B cell (primary cell): ENCODE results near the gene SPPL2B. TPM values are rescaled to one million over a fixed set of nuclear protein-coding genes. Genes with fewer than 3 reads are reported as not detected.

Source experiments
- ATAC-seq: fragments of 200-7000 bp; cut with Tn5 transposase; one replicate; pipeline ENCODE4 v1.10.0; 2021; ENCODE audit warnings: low read depth, mild to moderate bottlenecking, moderate number of reproducible peaks, moderate library complexity
- CTCF ChIA-PET: fragments of 350-600 bp; sonication (Branson Sonifier 250); formaldehyde crosslinking; loops from one replicate; lab custom pipeline; 2021; ENCODE audit warnings: antibody characterized with exemption, inconsistent platforms; lab: Charles Lee
- POLR2A ChIA-PET: fragments of 350-600 bp; sonication (Branson Sonifier 250); formaldehyde crosslinking; loops from one replicate; lab custom pipeline; 2021; ENCODE audit warnings: antibody characterized with exemption; lab: Charles Lee
- DNase-seq: peaks from one replicate; pipeline ENCODE4 v3.0.0; 2013
- H2AFZ ChIP-seq: 2 replicates; pipeline ENCODE4 v1.6.1; 2012; ENCODE audit warnings: mild to moderate bottlenecking, low read depth, low read length; ENCODE audit not compliant: insufficient read depth, poor library complexity, severe bottlenecking
- H3K27ac ChIP-seq, 2 donors: 1 replicate in 1 of 2; 2 replicates in 1 of 2; pipeline ENCODE4 v1.5.1; 2012 to 2013; ENCODE audit warnings: low read length in 2 of 2, mild to moderate bottlenecking in 2 of 2, moderate library complexity in 1 of 2
- H3K27me3 ChIP-seq, 4 experiments: fragments of 200-600 bp in 1 of 4; sonication (generic) in 1 of 4; replicated peaks in 1 of 4; 1 replicate in 2 of 4; 2 replicates in 2 of 4; pipeline versions ENCODE4 v1.6.1 to v1.7.0; 2013 to 2016; ENCODE audit warnings: low read length in 3 of 4, mild to moderate bottlenecking in 2 of 4, mixed read lengths in 1 of 4, moderate library complexity in 1 of 4; ENCODE audit not compliant: insufficient read depth in 4 of 4, control insufficient read depth in 3 of 4; ENCODE audit errors: control extremely low read depth in 1 of 4
- H3K36me3 ChIP-seq, 2 experiments: replicated peaks in 1 of 2; 1 replicate in 1 of 2; 2 replicates in 1 of 2; pipeline versions ENCODE4 v1.6.1 to v1.7.1; 2013; ENCODE audit warnings: low read length in 1 of 2; ENCODE audit not compliant: insufficient read depth in 2 of 2, control insufficient read depth in 1 of 2; ENCODE audit errors: control extremely low read depth in 1 of 2, extremely low read depth in 1 of 2
- H3K4me1 ChIP-seq, 2 donors: fragments of 200-600 bp in 1 of 2; sonication (generic) in 1 of 2; 1 replicate in 1 of 2; 2 replicates in 1 of 2; pipeline versions ENCODE4 v1.5.1 to v1.6.1; 2013 to 2017; ENCODE audit warnings: low read length in 2 of 2; ENCODE audit not compliant: control insufficient read depth in 2 of 2, insufficient read depth in 2 of 2
- H3K4me2 ChIP-seq: replicated peaks from 2 replicates; pipeline ENCODE3; 2012; ENCODE audit warnings: mild to moderate bottlenecking, low read depth, low read length; ENCODE audit not compliant: poor library complexity, severe bottlenecking
- H3K4me3 ChIP-seq, 5 experiments: fragments of 200-600 bp in 1 of 5; sonication (generic) in 1 of 5; 1 replicate in 3 of 5; 2 replicates in 2 of 5; pipeline versions ENCODE4 v1.5.1 to v1.7.0; 2011 to 2016; ENCODE audit warnings: low read length in 4 of 5, mild to moderate bottlenecking in 4 of 5, low read depth in 2 of 5, control low read depth in 1 of 5, moderate library complexity in 1 of 5; ENCODE audit not compliant: insufficient read depth in 1 of 5; ENCODE audit errors: control extremely low read depth in 1 of 5, extremely low read depth in 1 of 5
- H3K79me2 ChIP-seq: fragments of 200-600 bp; sonication (generic); one replicate; pipeline ENCODE4 v1.6.0; 2016; ENCODE audit warnings: low read length; ENCODE audit not compliant: control insufficient read depth, insufficient read depth
- H3K9ac ChIP-seq: fragments of 200-600 bp; sonication (generic); 2 replicates; pipeline ENCODE4 v1.6.1; 2017; ENCODE audit warnings: mild to moderate bottlenecking, low read length, moderate library complexity
- H3K9me3 ChIP-seq, 3 donors: one replicate each; pipeline versions ENCODE4 v1.6.1 to v1.7.1; 2013; ENCODE audit warnings: low read length in 2 of 3; ENCODE audit not compliant: control insufficient read depth in 2 of 3, insufficient read depth in 1 of 3; ENCODE audit errors: control extremely low read depth in 1 of 3
- H4K20me1 ChIP-seq: 2 replicates; pipeline ENCODE4 v1.6.0; 2012; ENCODE audit warnings: mild to moderate bottlenecking, low read length; ENCODE audit not compliant: insufficient read depth, control insufficient read depth, poor library complexity, severe bottlenecking
- H3K27ac Mint-ChIP-seq: one replicate; pipeline ENCODE4 v1.8.0; 2021; ENCODE audit warnings: mixed read lengths
- H3K27me3 Mint-ChIP-seq: one replicate; pipeline ENCODE4 v1.8.0; 2021; ENCODE audit warnings: mixed read lengths
- H3K4me1 Mint-ChIP-seq: one replicate; pipeline ENCODE4 v1.8.0; 2021; ENCODE audit warnings: mixed read lengths
- H3K4me3 Mint-ChIP-seq: one replicate; pipeline ENCODE4 v1.8.0; 2021; ENCODE audit warnings: mixed read lengths
- H3K9me3 Mint-ChIP-seq: one replicate; pipeline ENCODE4 v1.8.0; 2022; ENCODE audit warnings: mixed read lengths; ENCODE audit not compliant: insufficient read depth
- CTCF ChIP-seq: fragments of 200-600 bp; IDR thresholded peaks from one replicate; pipeline ENCODE4 v1.8.0; 2022; ENCODE audit warnings: antibody characterized with exemption, mild to moderate bottlenecking
- EZH2 ChIP-seq: IDR thresholded peaks from 2 replicates; pipeline ENCODE4 v1.6.1; 2012; ENCODE audit warnings: borderline replicate concordance, low read depth, mild to moderate bottlenecking, moderate library complexity, low read length; ENCODE audit not compliant: insufficient read depth, poor library complexity, severe bottlenecking
- WGBS: methylation state at CpG from one replicate; pipeline ENCODE4 v1.1.5; 2013; ENCODE audit warnings: missing lambda C conversion rate; ENCODE audit not compliant: insufficient coverage; 5-methylcytosine and 5-hydroxymethylcytosine counted together
- intact Hi-C: fragments of 100-400 bp; cut with micrococcal nuclease; formaldehyde crosslinking; loops from one replicate; pipeline ENCODE4 v1.10.0; 2022
- polyA plus RNA-seq: library from polyadenylated mRNA; depleted of rRNA; stranded (reverse); fragments of >200 nt; gene quantifications from 2 replicates; pipeline ENCODE4 v1.2.3, GENCODE V29; 2012
- total RNA-seq, 2 donors: library from RNA; stranded (reverse); fragments of 120-200 nt in 1 of 2; gene quantifications; 1 replicate in 1 of 2; 2 replicates in 1 of 2; pipeline versions ENCODE4 v1.2.3 to v1.2.4, GENCODE V29; 2013 to 2022

The SPPL2B gene
- total and polyA plus RNA-seq, 2 donors (not counting 1 experiment from before 2014, with no cell fraction given), result 415 to 479 TPM

GRCh38 chr19:2356036-2356646 is 27.7 kb downstream of the SPPL2B start:
- Histone ChIP-seq H3K27ac (no peak overlapping the region), H3K27me3 (peaks cover 0 to 8% (median 4%) of the 10 kb centered on the region in 4 experiments), H3K36me3 (peaks cover 0 to 21% of the 10 kb centered on the region in 2 experiments), H3K9ac (no peak overlapping the region), H3K4me1 (peaks cover 6% of the 10 kb centered on the region in 2 donors), H3K4me2 (no peak overlapping the region), H3K9me3 (no peaks in the 10 kb centered on the region), H4K20me1 (peaks cover 9% of the 10 kb centered on the region), H3K79me2 (peaks cover 6% of the 10 kb centered on the region), H2AFZ (no peak overlapping the region), H3K4me3 (no peak overlapping the region)
- TF ChIP-seq CTCF (no peak), EZH2 (no peak)
- peaks cover 6% of the 10 kb centered on the region for H3K27me3 Mint-ChIP-seq
- no peak overlapping the region for H3K27ac Mint-ChIP-seq
- no peak overlapping the region for H3K4me3 Mint-ChIP-seq
- peaks cover 5% of the 10 kb centered on the region for H3K4me1 Mint-ChIP-seq
- intact Hi-C loops, result no loop called here
- ATAC-seq, result no peak
- DNase-seq, result no peak
- CTCF ChIA-PET, result no interaction called here
- H3K9me3 Mint-ChIP-seq, result no peaks in the 10 kb centered on the region
- POLR2A ChIA-PET, result interaction anchor here (0.6 kb wide), 1 partner anchor 27 kb away, joined by 3 read pairs; no protein-coding TSS in a partner anchor
- 93% methylated on average over 20 of the region's 21 CpGs for WGBS
